ENCODE results near the gene NSL1. TPM values are rescaled to one million over a fixed set of nuclear protein-coding genes. Genes with fewer than 3 reads are reported as not detected.
"Not testable (repeated sequence)": the region's sequence is repeated elsewhere in the genome, so short reads cannot be mapped to it uniquely, and the experiment has no call there.

Gene NSL1
- total and polyA plus RNA-seq, 9 donors: 26.1 to 35.2 (median 32.0) TPM

GRCh38 chr1:212713465-212714136 is 78.0 kb downstream of the NSL1 start:
- no peak for DNase-seq
- Histone ChIP-seq H3K27ac (ENCODE audit: low read length) (no peak overlapping the region), H3K4me1 (ENCODE audit: control insufficient read depth, insufficient read depth, low read length) (no peaks in the 10 kb centered on the region), H3K4me3 (ENCODE audit: low read length) (no peak overlapping the region), H3K36me3 (ENCODE audit: control insufficient read depth, insufficient read depth, low read length) (no peaks in the 10 kb centered on the region), H3K9me3 (replicated peaks; ENCODE audit: control insufficient read depth, low read depth, low read length) (no peaks in the 10 kb centered on the region), H3K27me3 (ENCODE audit: control insufficient read depth, insufficient read depth, low read length) (no peaks in the 10 kb centered on the region)
- WGBS (ENCODE audit: insufficient coverage): 72% methylated on average over 2 of the region's 5 CpGs

DNA sequence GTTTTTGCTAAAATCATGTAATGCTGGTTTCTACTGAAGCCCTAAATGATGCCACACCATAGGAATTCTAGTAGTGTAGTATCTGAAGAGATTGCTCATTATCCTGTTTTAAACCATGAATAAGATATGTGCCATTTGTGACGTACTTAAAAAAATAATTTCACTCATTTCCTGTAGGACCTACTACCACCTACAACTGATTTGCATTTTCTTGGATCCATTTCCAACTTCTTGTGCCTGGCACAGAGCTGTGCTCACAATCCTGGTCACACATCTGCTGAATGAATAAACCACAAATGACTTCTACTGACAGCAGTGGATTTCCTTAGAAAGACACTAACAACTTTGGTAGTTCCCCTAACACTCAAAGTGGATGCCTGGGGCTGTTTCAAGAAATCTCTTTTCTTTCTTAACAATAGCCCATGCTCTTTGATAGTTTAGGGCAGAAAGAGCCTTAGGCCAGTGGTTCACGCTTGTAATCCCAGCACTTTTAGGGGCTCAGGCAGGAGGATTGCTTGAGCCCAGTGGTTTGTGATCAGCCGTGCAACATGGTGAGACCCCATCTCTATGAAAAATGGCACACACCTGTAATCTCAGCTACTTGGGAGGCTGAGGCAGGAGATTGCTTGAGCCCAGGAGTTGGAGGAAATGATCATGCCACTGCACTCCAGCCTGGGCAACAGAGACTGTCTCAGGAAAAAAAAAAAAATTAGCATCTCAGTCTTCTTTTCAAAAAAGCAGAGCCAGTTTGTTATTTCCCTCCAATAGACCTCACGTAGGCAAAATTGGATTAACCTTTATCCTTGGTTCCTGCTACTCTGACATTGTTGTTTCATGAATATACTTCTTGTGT is 78.9 kb downstream of the NSL1 start:
- H3K27me3 ChIP-seq (ENCODE audit: control insufficient read depth, insufficient read depth, low read length): no peaks in the 10 kb centered on the region
- H3K4me3 ChIP-seq (ENCODE audit: low read length): no peak overlapping the region
- no peaks in the 10 kb centered on the region for H3K36me3 ChIP-seq (ENCODE audit: control insufficient read depth, insufficient read depth, low read length)
- H3K9me3 ChIP-seq (replicated peaks; ENCODE audit: control insufficient read depth, low read depth, low read length): no peaks in the 10 kb centered on the region
- H3K4me1 ChIP-seq (ENCODE audit: control insufficient read depth, insufficient read depth, low read length): no peaks in the 10 kb centered on the region
- H3K27ac ChIP-seq (ENCODE audit: low read length): no peak overlapping the region
- no peak for DNase-seq
- 80% methylated on average over 1 of the region's 4 CpGs for WGBS (ENCODE audit: insufficient coverage)

DNA sequence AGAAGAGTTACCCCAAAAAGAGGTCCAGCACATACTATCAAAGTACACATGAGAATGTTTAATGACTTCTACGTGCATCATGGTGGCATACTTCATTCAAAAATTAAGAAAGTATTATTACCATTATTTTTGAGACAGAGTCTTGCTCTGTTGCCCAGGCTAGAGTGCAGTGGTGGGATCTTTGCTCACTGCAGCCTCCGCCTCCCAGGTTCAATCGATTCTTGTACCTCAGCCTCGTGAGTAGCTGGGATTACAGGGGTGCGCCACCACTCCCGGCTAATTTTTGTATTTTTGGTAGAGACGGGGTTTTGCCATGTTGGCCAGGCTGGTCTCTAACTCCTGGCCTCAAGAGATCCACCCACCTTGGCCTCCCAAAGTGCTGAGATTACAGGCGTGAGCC is 79.6 kb downstream of the NSL1 start:
- H3K4me1 ChIP-seq (ENCODE audit: control insufficient read depth, insufficient read depth, low read length); H3K36me3 ChIP-seq (ENCODE audit: control insufficient read depth, insufficient read depth, low read length); H3K9me3 ChIP-seq (replicated peaks; ENCODE audit: control insufficient read depth, low read depth, low read length); H3K27me3 ChIP-seq (ENCODE audit: control insufficient read depth, insufficient read depth, low read length); H3K4me3 ChIP-seq (ENCODE audit: low read length); H3K27ac ChIP-seq (ENCODE audit: low read length); DNase-seq: not testable (repeated sequence)
- no CpG with 5 or more reads among the region's 8 CpGs for WGBS (ENCODE audit: insufficient coverage)

- Histone ChIP-seq H3K27ac (ENCODE audit: low read length) (no peak overlapping the region), H3K36me3 (ENCODE audit: control insufficient read depth, insufficient read depth, low read length) (no peaks in the 10 kb centered on the region), H3K4me1 (ENCODE audit: control insufficient read depth, insufficient read depth, low read length) (no peaks in the 10 kb centered on the region), H3K27me3 (ENCODE audit: control insufficient read depth, insufficient read depth, low read length) (no peaks in the 10 kb centered on the region), H3K4me3 (ENCODE audit: low read length) (no peak overlapping the region), H3K9me3 (replicated peaks; ENCODE audit: control insufficient read depth, low read depth, low read length) (no peaks in the 10 kb centered on the region)
- 50% methylated on average over 6 of the region's 6 CpGs for WGBS (ENCODE audit: insufficient coverage)
- DNase-seq: peak; percentile 18
Observed at GRCh38 chr1:212710566-212710965, 81.0 kb downstream of the NSL1 start.

DNA sequence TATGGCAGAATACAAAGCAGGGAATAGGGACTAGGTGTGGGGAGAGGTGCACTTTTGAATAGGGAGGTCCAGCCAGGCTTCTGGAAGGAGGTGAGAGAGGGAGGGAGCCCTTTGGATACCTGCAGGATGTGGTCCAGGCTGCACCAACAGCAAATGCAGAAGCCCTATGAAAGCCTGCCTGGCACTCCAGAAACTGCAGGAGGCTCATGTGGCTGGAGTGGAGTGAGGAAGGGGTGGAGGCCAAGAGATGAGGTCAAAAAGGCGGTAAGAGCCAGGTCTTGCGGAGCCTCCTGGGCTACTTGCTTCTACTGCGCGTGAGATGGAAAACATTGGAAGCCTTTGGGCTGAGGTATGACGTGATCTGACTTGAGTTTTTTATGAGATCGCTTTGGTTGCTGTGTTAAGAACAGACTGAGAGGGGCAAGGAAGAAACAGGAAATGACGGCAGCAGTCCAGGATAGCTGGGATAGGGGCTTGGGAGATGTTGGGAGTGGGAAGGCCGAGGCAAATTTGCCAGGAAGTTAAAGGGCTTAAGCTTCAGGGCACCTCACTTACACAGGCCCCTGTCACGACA is 87.5 kb downstream of the NSL1 start:
- no peak overlapping the region for H3K4me3 ChIP-seq (ENCODE audit: low read length)
- peaks cover 28% of the 10 kb centered on the region for H3K27me3 ChIP-seq (ENCODE audit: control insufficient read depth, insufficient read depth, low read length)
- no peak overlapping the region for H3K27ac ChIP-seq (ENCODE audit: low read length)
- no peak for DNase-seq
- H3K36me3 ChIP-seq (ENCODE audit: control insufficient read depth, insufficient read depth, low read length): no peaks in the 10 kb centered on the region
- H3K4me1 ChIP-seq (ENCODE audit: control insufficient read depth, insufficient read depth, low read length): peaks cover 17% of the 10 kb centered on the region
- no peaks in the 10 kb centered on the region for H3K9me3 ChIP-seq (replicated peaks; ENCODE audit: control insufficient read depth, low read depth, low read length)
- 69% methylated on average over 8 of the region's 9 CpGs for WGBS (ENCODE audit: insufficient coverage)

GRCh38 chr1:212702672-212703071 is 88.9 kb downstream of the NSL1 start:
- Histone ChIP-seq H3K9me3 (replicated peaks; ENCODE audit: control insufficient read depth, low read depth, low read length) (no peaks in the 10 kb centered on the region), H3K4me1 (ENCODE audit: control insufficient read depth, insufficient read depth, low read length) (peaks cover 24% of the 10 kb centered on the region), H3K27ac (ENCODE audit: low read length) (no peak overlapping the region), H3K36me3 (ENCODE audit: control insufficient read depth, insufficient read depth, low read length) (no peaks in the 10 kb centered on the region), H3K4me3 (ENCODE audit: low read length) (no peak overlapping the region), H3K27me3 (ENCODE audit: control insufficient read depth, insufficient read depth, low read length) (peaks cover 37% of the 10 kb centered on the region)
- no CpG with 5 or more reads among the region's 1 CpG for WGBS (ENCODE audit: insufficient coverage)
- no peak for DNase-seq

DNA sequence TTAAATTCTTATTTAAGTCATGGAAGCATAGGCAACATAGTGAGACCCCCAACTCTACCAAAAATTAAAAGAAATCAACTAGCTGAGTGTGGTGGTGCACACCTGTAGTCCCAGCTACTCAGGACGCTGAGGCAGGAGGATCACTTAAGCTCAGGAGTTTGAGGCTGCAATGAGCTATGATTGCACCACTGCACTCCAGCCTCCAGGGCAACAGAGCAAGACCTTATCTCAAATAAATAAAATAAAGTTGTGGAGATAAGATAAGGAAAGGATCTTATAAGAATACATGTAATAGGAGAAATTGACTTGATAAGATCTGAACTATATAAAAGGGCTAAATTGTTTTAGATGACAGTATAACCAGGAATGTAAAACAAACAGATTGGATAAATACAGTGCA is 89.7 kb downstream of the NSL1 start:
- WGBS (ENCODE audit: insufficient coverage): no CpG with 5 or more reads among the region's 1 CpG
- DNase-seq: no peak
- H3K36me3 ChIP-seq (ENCODE audit: control insufficient read depth, insufficient read depth, low read length): no peaks in the 10 kb centered on the region
- H3K4me3 ChIP-seq (ENCODE audit: low read length): no peak overlapping the region
- H3K27ac ChIP-seq (ENCODE audit: low read length): no peak overlapping the region
- H3K4me1 ChIP-seq (ENCODE audit: control insufficient read depth, insufficient read depth, low read length): peaks cover 24% of the 10 kb centered on the region
- H3K9me3 ChIP-seq (replicated peaks; ENCODE audit: control insufficient read depth, low read depth, low read length): no peaks in the 10 kb centered on the region
- H3K27me3 ChIP-seq (ENCODE audit: control insufficient read depth, insufficient read depth, low read length): peaks cover 42% of the 10 kb centered on the region

DNA sequence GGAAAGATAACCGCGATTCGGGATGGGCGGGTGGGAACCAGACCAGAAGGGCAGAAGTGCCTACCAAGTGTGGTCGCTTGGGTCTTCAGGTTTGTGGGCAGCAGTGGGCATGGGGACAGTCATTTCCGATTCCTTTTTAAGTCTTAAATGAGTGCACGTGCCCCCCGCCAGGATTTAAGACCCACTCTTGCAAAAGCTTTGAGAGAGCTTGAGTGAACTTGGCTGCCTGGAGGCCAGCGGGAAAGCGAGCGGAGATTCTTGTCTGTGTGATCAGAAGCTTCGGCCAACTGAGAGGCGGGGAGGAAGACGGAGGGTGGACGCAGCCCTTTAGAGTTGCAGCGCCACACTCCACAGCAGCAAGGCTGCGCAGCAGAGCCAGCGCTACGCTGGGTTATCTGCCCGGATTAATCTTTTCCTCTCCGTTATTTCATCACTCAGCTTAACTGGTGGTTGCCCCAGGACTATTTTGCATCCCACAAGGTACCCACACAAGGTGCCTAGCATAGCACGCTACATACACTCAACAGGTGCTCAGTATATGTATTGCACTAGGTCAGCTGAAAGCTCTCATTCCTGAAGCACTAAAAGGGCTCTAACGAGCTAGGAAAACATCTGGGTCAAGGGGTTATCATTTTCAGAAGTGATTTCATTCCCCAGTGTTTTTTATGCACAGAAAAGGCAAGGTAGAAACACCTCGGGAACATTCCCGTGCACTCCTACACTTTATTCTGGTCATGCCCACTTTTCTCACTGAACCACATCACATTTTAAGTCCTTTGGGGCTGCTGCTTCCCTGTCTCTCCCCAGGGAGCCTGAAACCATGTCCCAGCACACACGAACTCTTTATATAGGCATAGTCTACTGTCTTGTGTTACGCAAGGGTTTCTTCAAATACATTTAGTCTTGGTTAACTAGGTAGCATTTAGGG is 90.4 kb downstream of the NSL1 start:
- H3K27me3 ChIP-seq (ENCODE audit: control insufficient read depth, insufficient read depth, low read length): peaks cover 46% of the 10 kb centered on the region
- peak overlapping the region; percentile 57 for H3K4me3 ChIP-seq (ENCODE audit: low read length)
- WGBS (ENCODE audit: insufficient coverage): 6% methylated on average over 20 of the region's 27 CpGs

GRCh38 chr1:212700223-212700891 is 91.2 kb downstream of the NSL1 start:
- Histone ChIP-seq H3K27ac (ENCODE audit: low read length) (peak overlapping the region; percentile 10), H3K4me1 (ENCODE audit: control insufficient read depth, insufficient read depth, low read length) (peaks cover 24% of the 10 kb centered on the region), H3K4me3 (ENCODE audit: low read length) (peak overlapping the region; percentile 57), H3K36me3 (ENCODE audit: control insufficient read depth, insufficient read depth, low read length) (no peaks in the 10 kb centered on the region), H3K27me3 (ENCODE audit: control insufficient read depth, insufficient read depth, low read length) (peaks cover 46% of the 10 kb centered on the region), H3K9me3 (replicated peaks; ENCODE audit: control insufficient read depth, low read depth, low read length) (no peaks in the 10 kb centered on the region)
- DNase-seq: peak; percentile 54
- WGBS (ENCODE audit: insufficient coverage): under 1% methylated on average over 56 of the region's 56 CpGs

More for the DNA sequence above, 90.4 kb downstream of the NSL1 start:
- no peaks in the 10 kb centered on the region for H3K36me3 ChIP-seq (ENCODE audit: control insufficient read depth, insufficient read depth, low read length)
- H3K27ac ChIP-seq (ENCODE audit: low read length): no peak overlapping the region
- H3K9me3 ChIP-seq (replicated peaks; ENCODE audit: control insufficient read depth, low read depth, low read length): no peaks in the 10 kb centered on the region
- peak; percentile 87 for DNase-seq
- H3K4me1 ChIP-seq (ENCODE audit: control insufficient read depth, insufficient read depth, low read length): peaks cover 24% of the 10 kb centered on the region

Measured in muscle of leg (tissue), 11 donors.